Prostate gland (tissue), 2 donors: ENCODE measurements around the gene FGG. TPM values are rescaled to one million over a fixed set of nuclear protein-coding genes. Genes with fewer than 3 reads are reported as not detected.

Experiments
- DNase-seq: peaks from one replicate; pipeline ENCODE4 v3.0.0-alpha.2; 2019; ENCODE audit warnings: low spot score
- H3K27ac ChIP-seq, 2 donors: fragments of 200-600 bp; sonication (generic); 2 replicates each; pipeline ENCODE4 v1.5.1; 2017 to 2019
- H3K27me3 ChIP-seq: fragments of 200-600 bp; sonication (generic); replicated peaks from 2 replicates; pipeline ENCODE4 v1.5.1; 2019; ENCODE audit not compliant: insufficient read depth
- H3K36me3 ChIP-seq, 2 donors: fragments of 200-600 bp; sonication (generic); 1 replicate in 1 of 2; 2 replicates in 1 of 2; pipeline versions ENCODE4 v1.5.1 to v1.8.1; 2017 to 2019
- H3K4me1 ChIP-seq: fragments of 200-600 bp; sonication (generic); replicated peaks from 2 replicates; pipeline ENCODE4 v1.5.1; 2019
- H3K4me3 ChIP-seq, 2 donors: fragments of 200-600 bp; sonication (generic); 2 replicates each; pipeline ENCODE4 v1.5.1; 2017 to 2019
- H3K9me3 ChIP-seq: fragments of 200-600 bp; sonication (generic); 2 replicates; pipeline ENCODE4 v1.5.1; 2017
- POLR2A ChIP-seq: fragments of 450-650 bp; IDR thresholded peaks from one replicate; pipeline ENCODE4 v1.6.1; 2016; ENCODE audit warnings: antibody characterized with exemption, mild to moderate bottlenecking
- POLR2AphosphoS5 ChIP-seq: sonication (generic); formaldehyde crosslinking; IDR thresholded peaks from one replicate; pipeline ENCODE4 v1.6.1; 2017; ENCODE audit warnings: antibody characterized with exemption
- WGBS: methylation state at CpG from one replicate; pipeline ENCODE4 v1.1.5; 2018; 5-methylcytosine and 5-hydroxymethylcytosine counted together
- intact Hi-C: fragments of 100-400 bp; cut with DNase I; formaldehyde crosslinking; loops from one replicate; pipeline ENCODE4 v1.14.2; 2022
- total RNA-seq, 2 donors: library from RNA; depleted of rRNA; stranded (reverse); fragments of >200 nt; gene quantifications; one replicate each; pipeline ENCODE4 v1.1.0, GENCODE V29; 2016
- TF ChIP-seq, protein P1 (sequence below), 4 experiments: fragments of 200-600 bp in 2 of 4; fragments of 450-650 bp in 2 of 4; sonication (generic) in 2 of 4; IDR thresholded peaks; 1 replicate in 3 of 4; 2 replicates in 1 of 4; pipeline ENCODE4 v1.5.1; 2016 to 2019; ENCODE audit warnings: antibody characterized with exemption in 4 of 4, mild to moderate bottlenecking in 2 of 4, moderate library complexity in 2 of 4

Gene FGG
- total RNA-seq, 2 donors from 2014 or later: not detected

DNA sequence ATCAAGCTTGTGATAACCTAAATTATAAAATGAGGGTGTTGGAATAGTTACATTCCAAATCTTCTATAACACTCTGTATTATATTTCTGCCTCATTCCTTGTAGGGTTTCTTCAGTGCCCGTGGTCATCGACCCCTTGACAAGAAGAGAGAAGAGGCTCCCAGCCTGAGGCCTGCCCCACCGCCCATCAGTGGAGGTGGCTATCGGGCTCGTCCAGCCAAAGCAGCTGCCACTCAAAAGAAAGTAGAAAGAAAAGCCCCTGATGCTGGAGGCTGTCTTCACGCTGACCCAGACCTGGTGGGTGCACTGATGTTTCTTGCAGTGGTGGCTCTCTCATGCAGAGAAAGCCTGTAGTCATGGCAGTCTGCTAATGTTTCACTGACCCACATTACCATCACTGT, 46.8 kb downstream of the FGG start:
- intact Hi-C loops: no loop called here
- WGBS: 95% methylated on average over 6 of the region's 6 CpGs
- Histone ChIP-seq H3K4me1 (no peaks in the 10 kb centered on the region), H3K9me3 (no peaks in the 10 kb centered on the region), H3K4me3 (no peak overlapping the region), H3K27ac (no peak overlapping the region), H3K27me3 (no peaks in the 10 kb centered on the region), H3K36me3 (no peaks in the 10 kb centered on the region)
- DNase-seq: no peak
- TF ChIP-seq POLR2AphosphoS5 (no peak), POLR2A (no peak)
- TF ChIP-seq, protein P1, sequence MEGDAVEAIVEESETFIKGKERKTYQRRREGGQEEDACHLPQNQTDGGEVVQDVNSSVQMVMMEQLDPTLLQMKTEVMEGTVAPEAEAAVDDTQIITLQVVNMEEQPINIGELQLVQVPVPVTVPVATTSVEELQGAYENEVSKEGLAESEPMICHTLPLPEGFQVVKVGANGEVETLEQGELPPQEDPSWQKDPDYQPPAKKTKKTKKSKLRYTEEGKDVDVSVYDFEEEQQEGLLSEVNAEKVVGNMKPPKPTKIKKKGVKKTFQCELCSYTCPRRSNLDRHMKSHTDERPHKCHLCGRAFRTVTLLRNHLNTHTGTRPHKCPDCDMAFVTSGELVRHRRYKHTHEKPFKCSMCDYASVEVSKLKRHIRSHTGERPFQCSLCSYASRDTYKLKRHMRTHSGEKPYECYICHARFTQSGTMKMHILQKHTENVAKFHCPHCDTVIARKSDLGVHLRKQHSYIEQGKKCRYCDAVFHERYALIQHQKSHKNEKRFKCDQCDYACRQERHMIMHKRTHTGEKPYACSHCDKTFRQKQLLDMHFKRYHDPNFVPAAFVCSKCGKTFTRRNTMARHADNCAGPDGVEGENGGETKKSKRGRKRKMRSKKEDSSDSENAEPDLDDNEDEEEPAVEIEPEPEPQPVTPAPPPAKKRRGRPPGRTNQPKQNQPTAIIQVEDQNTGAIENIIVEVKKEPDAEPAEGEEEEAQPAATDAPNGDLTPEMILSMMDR (IDR thresholded peaks at IDR 0.05): no peak

DNA sequence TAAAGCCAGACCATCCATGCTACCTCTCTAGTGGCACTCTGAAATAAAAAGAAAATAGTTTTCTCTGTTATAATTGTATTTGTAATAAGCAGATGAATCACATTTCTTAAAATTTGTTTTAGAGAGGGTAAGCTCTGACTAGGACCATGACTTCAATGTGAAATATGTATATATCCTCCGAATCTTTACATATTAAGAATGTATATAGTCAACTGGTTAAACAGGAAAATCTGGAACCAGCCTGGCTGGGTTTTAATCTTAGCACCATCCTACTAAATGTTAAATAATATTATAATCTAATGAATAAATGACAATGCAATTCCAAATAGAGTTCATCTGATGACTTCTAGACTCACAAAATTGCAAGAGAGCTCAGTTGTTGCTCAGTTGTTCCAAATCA, 48.1 kb downstream of the FGG start:
- TF ChIP-seq POLR2A: no peak
- TF ChIP-seq, protein P1 (IDR thresholded peaks at IDR 0.05): no peak
- no peak for TF ChIP-seq POLR2AphosphoS5
- Histone ChIP-seq H3K9me3 (no peaks in the 10 kb centered on the region), H3K27ac (no peak overlapping the region), H3K27me3 (no peaks in the 10 kb centered on the region), H3K4me1 (no peaks in the 10 kb centered on the region), H3K36me3 (no peaks in the 10 kb centered on the region), H3K4me3 (no peak overlapping the region)
- intact Hi-C loops: no loop called here
- 71% methylated on average over 1 of the region's 1 CpG for WGBS
- DNase-seq: no peak

- H3K9me3 ChIP-seq: no peaks in the 10 kb centered on the region
- DNase-seq: no peak
- H3K4me3 ChIP-seq: no peak within 1 kb of the TSS
- H3K27ac ChIP-seq: no peak within 1 kb of the TSS
- H3K4me1 ChIP-seq: no peaks in the 10 kb centered on the region
- no peaks in the 10 kb centered on the region for H3K36me3 ChIP-seq
- WGBS: 78% methylated on average over 2 of the region's 2 CpGs
- intact Hi-C loops: no loop called here
- TF ChIP-seq, protein P1 (IDR thresholded peaks at IDR 0.05): no peak
- TF ChIP-seq POLR2A: no peak
- TF ChIP-seq POLR2AphosphoS5: no peak
- H3K27me3 ChIP-seq: no peaks in the 10 kb centered on the region
These were observed 49.7 kb downstream of the FGG start, which contains the start of gene FGB for GRCh38 chr4:154562697-154563254. FGB (plus strand) TSS chr4:154563011; CDS start chr4:154563019, 8 bp downstream.

- H3K4me1 ChIP-seq: no peaks in the 10 kb centered on the region
- H3K27me3 ChIP-seq: no peaks in the 10 kb centered on the region
- no peaks in the 10 kb centered on the region for H3K9me3 ChIP-seq
- no peak for DNase-seq
- no peak for TF ChIP-seq POLR2A
- no peak for TF ChIP-seq POLR2AphosphoS5
- TF ChIP-seq, protein P1 (IDR thresholded peaks at IDR 0.05): no peak
- H3K27ac ChIP-seq: no peak overlapping the region
- intact Hi-C loops: no loop called here
- 81% methylated on average over 4 of the region's 4 CpGs for WGBS
- no peaks in the 10 kb centered on the region for H3K36me3 ChIP-seq
- H3K4me3 ChIP-seq: no peak overlapping the region
These were observed 51.6 kb downstream of the FGG start for GRCh38 chr4:154560824-154561231.

DNA sequence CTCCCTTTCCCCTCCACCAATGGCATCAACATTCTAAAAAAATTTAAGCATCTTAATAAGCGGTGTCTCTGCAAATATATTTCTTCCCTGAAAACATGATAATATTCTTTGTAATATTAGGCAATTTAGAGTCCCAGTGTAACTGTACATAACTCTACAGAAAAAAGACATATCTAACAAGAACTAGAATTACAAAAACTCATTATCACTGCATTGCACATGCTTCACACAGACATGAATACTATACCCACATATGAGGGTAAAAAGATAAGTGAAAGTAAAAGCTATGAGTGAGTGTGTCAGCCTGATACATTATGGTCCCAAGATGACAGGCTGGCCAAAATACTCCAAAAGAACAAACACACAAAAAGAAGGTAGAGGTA, 52.0 kb downstream of the FGG start:
- H3K4me3 ChIP-seq: no peak overlapping the region
- WGBS: 91% methylated on average over 1 of the region's 1 CpG

More for the DNA sequence above, 52.0 kb downstream of the FGG start:
- DNase-seq: no peak
- TF ChIP-seq, protein P1 (IDR thresholded peaks at IDR 0.05): no peak
- no peak for TF ChIP-seq POLR2AphosphoS5
- no peak for TF ChIP-seq POLR2A
- Histone ChIP-seq H3K9me3 (no peaks in the 10 kb centered on the region), H3K27ac (no peak overlapping the region), H3K36me3 (no peaks in the 10 kb centered on the region), H3K27me3 (no peaks in the 10 kb centered on the region), H3K4me1 (no peaks in the 10 kb centered on the region)
- intact Hi-C loops: no loop called here
